Measurements from ENCODE around the gene BABAM1. TPM values are rescaled to one million over a fixed set of nuclear protein-coding genes. Genes with fewer than 3 reads are reported as not detected.
A peak's percentile ranks its signal among the peaks of the same experiment; 100 is the strongest.

BABAM1 gene
- 41.0 TPM for total RNA-seq

- DNase-seq (ENCODE audit: low spot score) = peak; percentile 97
- peak; percentile 96 for ATAC-seq
These were observed at the start of gene BABAM1 for GRCh38 chr19:17266975-17267788. TSS of gene BABAM1 (plus strand) at chr19:17267443. CDS start at chr19:17268807, 1,364 bp downstream.

- no peak for DNase-seq (ENCODE audit: low spot score)
- ATAC-seq = no peak
These were observed 48.0 kb upstream of the BABAM1 start for GRCh38 chr19:17219286-17219685.

GRCh38 chr19:17220207-17220758 lies 47.0 kb upstream of the BABAM1 start:
- no peak for DNase-seq (ENCODE audit: low spot score)
- ATAC-seq = no peak

GRCh38 chr19:17225053-17225452 lies 42.2 kb upstream of the BABAM1 start:
- ATAC-seq (no peak), DNase-seq (ENCODE audit: low spot score) (no peak)

- ATAC-seq (peak; percentile 87), DNase-seq (ENCODE audit: low spot score) (peak; percentile 99)
These were observed 41.0 kb upstream of the BABAM1 start, which contains the start of gene OCEL1 for GRCh38 chr19:17226002-17226933. TSS of gene OCEL1 (plus strand) at chr19:17226226. CDS start at chr19:17226248, 22 bp downstream.

GRCh38 chr19:17227798-17228367 lies 39.4 kb upstream of the BABAM1 start:
- DNase-seq (ENCODE audit: low spot score) (peak; percentile 83), ATAC-seq (peak; percentile 54)

GRCh38 chr19:17229890-17230289 lies 37.4 kb upstream of the BABAM1 start:
- ATAC-seq (no peak), DNase-seq (ENCODE audit: low spot score) (no peak)

- no peak for DNase-seq (ENCODE audit: low spot score)
- no peak for ATAC-seq
These were observed 35.0 kb upstream of the BABAM1 start for GRCh38 chr19:17232258-17232657.

- DNase-seq (ENCODE audit: low spot score) = no peak
- ATAC-seq = peak; percentile 73
These were observed 32.3 kb upstream of the BABAM1 start for GRCh38 chr19:17234911-17235299.

GRCh38 chr19:17235300-17235970 lies 31.8 kb upstream of the BABAM1 start:
- DNase-seq (ENCODE audit: low spot score) (no peak), ATAC-seq (peak; percentile 30)

GRCh38 chr19:17235971-17236777 lies 31.1 kb upstream of the BABAM1 start:
- DNase-seq (ENCODE audit: low spot score) (no peak), ATAC-seq (peak; percentile 4)

- ATAC-seq = no peak
- no peak for DNase-seq (ENCODE audit: low spot score)
These were observed 30.3 kb upstream of the BABAM1 start for GRCh38 chr19:17236811-17237543.

- no peak for DNase-seq (ENCODE audit: low spot score)
- no peak for ATAC-seq
These were observed 29.2 kb upstream of the BABAM1 start for GRCh38 chr19:17237747-17238706.

GRCh38 chr19:17240062-17240752 lies 27.0 kb upstream of the BABAM1 start:
- peak; percentile 84 for DNase-seq (ENCODE audit: low spot score)
- ATAC-seq = peak; percentile 44

GRCh38 chr19:17240826-17241399 lies 26.3 kb upstream of the BABAM1 start:
- DNase-seq (ENCODE audit: low spot score) = no peak
- ATAC-seq = no peak

GRCh38 chr19:17242431-17243208 lies 24.6 kb upstream of the BABAM1 start:
- ATAC-seq = no peak

More at GRCh38 chr19:17242431-17243208, 24.6 kb upstream of the BABAM1 start:
- no peak for DNase-seq (ENCODE audit: low spot score)
